Neural progenitor cell (in vitro differentiated cells): ENCODE measurements around the gene NEIL3. TPM values are rescaled to one million over a fixed set of nuclear protein-coding genes. Genes with fewer than 3 reads are reported as not detected.

Experiments
- DNase-seq: peaks from one replicate; pipeline ENCODE4 v3.0.0-alpha.2; 2016; ENCODE audit warnings: low spot score
- H2AFZ ChIP-seq: fragments of 200-600 bp; sonication (generic); replicated peaks from 2 replicates; pipeline ENCODE4 v1.6.1; 2016; ENCODE audit warnings: antibody characterized with exemption
- H3F3A ChIP-seq: fragments of 200-600 bp; sonication (generic); 2 replicates; pipeline ENCODE4 v1.6.1; 2016; ENCODE audit warnings: antibody characterized with exemption, low read depth
- H3K27ac ChIP-seq: fragments of 200-600 bp; sonication (generic); 2 replicates; pipeline ENCODE4 v1.5.1; 2016; ENCODE audit warnings: mild to moderate bottlenecking
- H3K27me3 ChIP-seq: fragments of 200-600 bp; sonication (generic); 2 replicates; pipeline ENCODE4 v1.6.1; 2016; ENCODE audit warnings: mild to moderate bottlenecking, moderate library complexity
- H3K36me3 ChIP-seq: fragments of 200-600 bp; sonication (generic); 2 replicates; pipeline ENCODE4 v1.5.1; 2016
- H3K4me1 ChIP-seq: fragments of 200-600 bp; sonication (generic); 2 replicates; pipeline ENCODE4 v1.6.1; 2016; ENCODE audit warnings: mixed run types
- H3K4me2 ChIP-seq: fragments of 200-600 bp; sonication (generic); 2 replicates; pipeline ENCODE4 v1.6.1; 2016
- H3K4me3 ChIP-seq: fragments of 200-600 bp; sonication (generic); 2 replicates; pipeline ENCODE4 v1.5.1; 2016
- H3K79me2 ChIP-seq: fragments of 200-600 bp; sonication (generic); 2 replicates; pipeline ENCODE4 v1.6.1; 2016; ENCODE audit warnings: low read depth
- H3K9ac ChIP-seq: fragments of 200-600 bp; sonication (generic); 2 replicates; pipeline ENCODE4 v1.6.1; 2016
- H3K9me3 ChIP-seq: fragments of 200-600 bp; sonication (generic); 2 replicates; pipeline ENCODE4 v1.5.1; 2016; ENCODE audit warnings: low read depth
- H4K20me1 ChIP-seq: fragments of 200-600 bp; sonication (generic); 2 replicates; pipeline ENCODE4 v1.6.1; 2016; ENCODE audit warnings: low read depth
- H3K27ac Mint-ChIP-seq: 3 replicates; pipeline ENCODE4 v1.8.0; 2021; ENCODE audit warnings: mixed read lengths
- H3K27me3 Mint-ChIP-seq: 2 replicates; pipeline ENCODE4 v1.8.0; 2022; ENCODE audit warnings: low read depth, mild to moderate bottlenecking, inconsistent platforms, moderate library complexity, mixed read lengths; ENCODE audit not compliant: insufficient read depth
- H3K36me3 Mint-ChIP-seq: 3 replicates; pipeline ENCODE4 v1.8.0; 2021; ENCODE audit warnings: mixed read lengths
- H3K4me1 Mint-ChIP-seq: 3 replicates; pipeline ENCODE4 v1.8.0; 2021; ENCODE audit warnings: mixed read lengths
- H3K4me3 Mint-ChIP-seq: 3 replicates; pipeline ENCODE4 v1.8.0; 2021; ENCODE audit warnings: mild to moderate bottlenecking, moderate library complexity, mixed read lengths
- H3K9me3 Mint-ChIP-seq: 3 replicates; pipeline ENCODE4 v1.8.0; 2020; ENCODE audit warnings: mixed read lengths
- CTCF ChIP-seq: fragments of 200-600 bp; sonication (generic); IDR thresholded peaks from 2 replicates; pipeline ENCODE4 v1.5.1; 2017; ENCODE audit warnings: antibody characterized with exemption, mild to moderate bottlenecking
- EZH2 ChIP-seq: fragments of 200-600 bp; sonication (generic); IDR thresholded peaks from 2 replicates; pipeline ENCODE4 v1.6.1; 2017; ENCODE audit warnings: antibody characterized with exemption, mild to moderate bottlenecking, moderate library complexity
- EZH2phosphoT487 ChIP-seq: fragments of 200-600 bp; sonication (generic); IDR thresholded peaks from 2 replicates; pipeline ENCODE4 v1.6.1; 2017; ENCODE audit warnings: antibody characterized with exemption
- total RNA-seq: library from RNA; depleted of rRNA; stranded (reverse); fragments of >200 nt; gene quantifications from 2 replicates; pipeline ENCODE4 v1.2.3, GENCODE V29; 2015; ENCODE audit warnings: low replicate concordance

NEIL3 gene
- total RNA-seq, 1 donor from 2014 or later: 26.3 TPM

- Mint-ChIP-seq H3K27ac (no peak overlapping the region), H3K4me3 (no peak overlapping the region), H3K27me3 (no peaks in the 10 kb centered on the region), H3K36me3 (no peaks in the 10 kb centered on the region), H3K9me3 (no peaks in the 10 kb centered on the region), H3K4me1 (no peaks in the 10 kb centered on the region)
- H3K4me3 ChIP-seq: no peak overlapping the region
- no peaks in the 10 kb centered on the region for H3F3A ChIP-seq
- no peaks in the 10 kb centered on the region for H3K9me3 ChIP-seq
- H3K9ac ChIP-seq: no peak overlapping the region
- H3K36me3 ChIP-seq: no peaks in the 10 kb centered on the region
- no peak overlapping the region for H2AFZ ChIP-seq
- no peak overlapping the region for H3K27ac ChIP-seq
- no peak overlapping the region for H3K4me2 ChIP-seq
- TF ChIP-seq CTCF (no peak), EZH2phosphoT487 (no peak), EZH2 (no peak)
- no peak for DNase-seq
- H3K4me1 ChIP-seq: peaks cover 1% of the 10 kb centered on the region
- no peaks in the 10 kb centered on the region for H3K27me3 ChIP-seq
- H4K20me1 ChIP-seq: no peaks in the 10 kb centered on the region
- no peaks in the 10 kb centered on the region for H3K79me2 ChIP-seq
Observed at GRCh38 chr4:177265729-177266128, 43.9 kb upstream of the NEIL3 start.

- Histone ChIP-seq H3F3A (no peaks in the 10 kb centered on the region), H3K36me3 (no peaks in the 10 kb centered on the region), H4K20me1 (no peaks in the 10 kb centered on the region), H3K4me2 (no peak overlapping the region), H3K27ac (no peak overlapping the region), H3K79me2 (no peaks in the 10 kb centered on the region), H3K27me3 (no peaks in the 10 kb centered on the region), H3K4me3 (no peak overlapping the region), H3K9ac (no peak overlapping the region), H3K4me1 (peaks cover 4% of the 10 kb centered on the region), H2AFZ (no peak overlapping the region), H3K9me3 (no peaks in the 10 kb centered on the region)
- Mint-ChIP-seq H3K9me3 (no peaks in the 10 kb centered on the region), H3K4me3 (no peak overlapping the region), H3K36me3 (no peaks in the 10 kb centered on the region), H3K27me3 (no peaks in the 10 kb centered on the region), H3K27ac (no peak overlapping the region), H3K4me1 (no peaks in the 10 kb centered on the region)
- no peak for DNase-seq
- no peak for TF ChIP-seq CTCF
- no peak for TF ChIP-seq EZH2
Observed at GRCh38 chr4:177266506-177266905, 43.2 kb upstream of the NEIL3 start.

GRCh38 chr4:177267911-177268310 lies 41.8 kb upstream of the NEIL3 start:
- no peak for DNase-seq
- H3K9me3 ChIP-seq: no peaks in the 10 kb centered on the region
- H3K9ac ChIP-seq: no peak overlapping the region
- H3F3A ChIP-seq: no peaks in the 10 kb centered on the region
- Mint-ChIP-seq H3K4me1 (no peaks in the 10 kb centered on the region), H3K4me3 (no peak overlapping the region), H3K36me3 (no peaks in the 10 kb centered on the region), H3K9me3 (no peaks in the 10 kb centered on the region), H3K27ac (no peak overlapping the region), H3K27me3 (no peaks in the 10 kb centered on the region)
- H2AFZ ChIP-seq: no peak overlapping the region
- TF ChIP-seq CTCF (no peak), EZH2phosphoT487 (no peak), EZH2 (no peak)
- no peak overlapping the region for H3K4me3 ChIP-seq
- no peaks in the 10 kb centered on the region for H3K79me2 ChIP-seq
- no peak overlapping the region for H3K4me2 ChIP-seq
- no peak overlapping the region for H3K27ac ChIP-seq
- no peaks in the 10 kb centered on the region for H3K36me3 ChIP-seq
- H3K27me3 ChIP-seq: no peaks in the 10 kb centered on the region
- no peaks in the 10 kb centered on the region for H4K20me1 ChIP-seq
- peaks cover 4% of the 10 kb centered on the region for H3K4me1 ChIP-seq

- H3K4me2 ChIP-seq: no peak overlapping the region
- no peaks in the 10 kb centered on the region for H3K9me3 Mint-ChIP-seq
Observed at GRCh38 chr4:177271091-177271490, 38.6 kb upstream of the NEIL3 start.

More at GRCh38 chr4:177271091-177271490, 38.6 kb upstream of the NEIL3 start:
- no peak overlapping the region for H3K27ac ChIP-seq
- H3K27me3 ChIP-seq: no peaks in the 10 kb centered on the region
- Mint-ChIP-seq H3K36me3 (no peaks in the 10 kb centered on the region), H3K27ac (no peak overlapping the region), H3K27me3 (no peaks in the 10 kb centered on the region), H3K4me1 (no peaks in the 10 kb centered on the region), H3K4me3 (no peak overlapping the region)
- H4K20me1 ChIP-seq: no peaks in the 10 kb centered on the region
- no peak overlapping the region for H2AFZ ChIP-seq
- no peak overlapping the region for H3K9ac ChIP-seq
- H3F3A ChIP-seq: no peaks in the 10 kb centered on the region
- no peaks in the 10 kb centered on the region for H3K79me2 ChIP-seq
- H3K36me3 ChIP-seq: no peaks in the 10 kb centered on the region
- no peaks in the 10 kb centered on the region for H3K9me3 ChIP-seq
- peaks cover 4% of the 10 kb centered on the region for H3K4me1 ChIP-seq
- TF ChIP-seq EZH2phosphoT487 (no peak), CTCF (no peak), EZH2 (no peak)
- DNase-seq: no peak
- H3K4me3 ChIP-seq: no peak overlapping the region
